Hepatocyte (in vitro differentiated cells): Measurements from ENCODE around the gene SBNO2.

Source experiments
- CTCF ChIP-seq: fragments of 200-600 bp; sonication (generic); IDR thresholded peaks from 2 replicates; pipeline ENCODE4 v1.5.1; 2016; ENCODE audit warnings: antibody characterized with exemption, mild to moderate bottlenecking; ENCODE audit not compliant: poor library complexity
- EZH2 ChIP-seq: fragments of 200-600 bp; sonication (generic); IDR thresholded peaks from 2 replicates; pipeline ENCODE4 v1.6.1; 2016; ENCODE audit warnings: antibody characterized with exemption, mild to moderate bottlenecking, borderline replicate concordance
- EZH2phosphoT487 ChIP-seq: fragments of 200-600 bp; sonication (generic); IDR thresholded peaks from one replicate; pipeline ENCODE4 v1.6.1; 2018; ENCODE audit warnings: antibody characterized with exemption, mild to moderate bottlenecking, low read depth, moderate library complexity; ENCODE audit not compliant: unreplicated experiment, severe bottlenecking

- no peak for TF ChIP-seq EZH2
- no peak for TF ChIP-seq CTCF
- no peak for TF ChIP-seq EZH2phosphoT487
These were observed 87.5 kb downstream of the SBNO2 start for GRCh38 chr19:1086613-1087012.
